Measurements from ENCODE around the gene MINAR1.
"Not testable (repeated sequence)": the region's sequence is repeated elsewhere in the genome, so short reads cannot be mapped to it uniquely, and the experiment has no call there.

The MINAR1 gene

GRCh38 chr15:79431636-79432344 lies at the start of gene MINAR1:
TSS of gene MINAR1 (plus strand) at chr15:79432336. CDS start at chr15:79456148, 23,812 bp downstream.
- peak in 1 of 2 experiments; percentile 49 for DNase-seq

GRCh38 chr15:79394231-79394630 lies 37.9 kb upstream of the MINAR1 start:
- no peak for DNase-seq

DNA sequence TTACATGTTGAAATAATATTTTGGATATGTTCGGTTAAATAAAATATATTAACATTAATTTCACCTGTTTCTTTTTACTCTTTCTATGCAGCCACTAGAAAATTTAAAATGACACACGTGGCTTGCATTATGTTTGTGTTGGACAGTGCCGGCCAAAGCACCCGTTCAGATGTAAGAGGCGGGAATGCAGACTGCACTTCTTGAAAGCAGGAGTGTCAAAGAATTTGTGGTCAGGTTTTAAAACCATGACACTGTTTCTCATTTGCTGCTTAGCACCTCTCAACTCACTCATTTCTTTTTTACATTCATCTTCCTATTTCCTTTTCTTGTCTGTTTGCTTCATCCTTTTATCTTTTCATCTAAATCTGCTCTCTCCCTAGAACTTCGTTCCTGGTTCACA lies 35.3 kb upstream of the MINAR1 start:
- DNase-seq = no peak

GRCh38 chr15:79397269-79397910 lies 34.7 kb upstream of the MINAR1 start:
- DNase-seq = no peak

- no peak for DNase-seq
Observed at GRCh38 chr15:79399606-79400005, 32.5 kb upstream of the MINAR1 start.

- no peak for DNase-seq
Observed at GRCh38 chr15:79400650-79401049, 31.5 kb upstream of the MINAR1 start.

DNA sequence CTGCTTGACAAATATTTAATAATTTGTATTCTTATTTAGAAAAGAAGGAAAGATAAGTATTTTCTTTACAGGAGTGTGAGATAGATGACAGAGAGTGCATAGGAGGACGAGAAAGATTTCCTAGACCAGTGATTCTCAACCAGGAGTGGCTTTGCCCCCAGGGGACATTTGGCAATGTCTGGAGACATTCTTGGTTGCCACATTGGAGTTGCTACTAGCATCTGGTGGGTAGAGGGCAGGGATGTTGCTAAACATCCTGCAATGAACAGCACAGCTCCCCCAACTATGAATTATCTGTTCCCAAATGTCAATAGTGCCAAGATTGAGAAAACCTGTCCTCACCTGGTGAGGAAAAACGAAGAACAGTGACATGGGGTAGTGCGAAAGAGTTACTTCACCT lies 30.8 kb upstream of the MINAR1 start:
- no peak for DNase-seq

- no peak for DNase-seq
Observed at GRCh38 chr15:79402136-79402535, 30.0 kb upstream of the MINAR1 start.

- no peak for DNase-seq
Observed at GRCh38 chr15:79403501-79403900, 28.6 kb upstream of the MINAR1 start.

GRCh38 chr15:79406210-79406609 lies 25.9 kb upstream of the MINAR1 start:
- no peak for DNase-seq

DNA sequence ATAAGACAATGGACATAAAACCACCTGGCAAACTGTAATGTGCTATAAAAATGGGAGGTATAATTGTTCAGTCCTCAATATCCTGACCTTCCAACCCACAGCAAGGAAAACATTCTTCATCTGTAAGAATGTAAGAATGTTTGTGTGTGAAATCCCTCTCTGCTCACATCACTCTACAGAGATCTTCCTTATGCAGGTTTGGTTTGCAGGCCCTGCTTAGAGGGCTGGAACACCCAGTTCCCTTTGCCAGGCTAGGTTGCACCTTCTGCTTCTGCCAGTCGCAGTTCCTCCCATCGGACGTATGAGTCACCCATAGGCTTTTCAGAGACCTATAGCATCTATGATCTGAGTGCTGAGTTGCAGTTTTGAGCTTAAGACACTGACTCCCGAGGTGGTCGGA lies 24.1 kb upstream of the MINAR1 start:
- no peak for DNase-seq

- peak in 1 of 2 experiments; percentile 7 for DNase-seq
Observed at GRCh38 chr15:79410237-79410636, 21.9 kb upstream of the MINAR1 start.

DNA sequence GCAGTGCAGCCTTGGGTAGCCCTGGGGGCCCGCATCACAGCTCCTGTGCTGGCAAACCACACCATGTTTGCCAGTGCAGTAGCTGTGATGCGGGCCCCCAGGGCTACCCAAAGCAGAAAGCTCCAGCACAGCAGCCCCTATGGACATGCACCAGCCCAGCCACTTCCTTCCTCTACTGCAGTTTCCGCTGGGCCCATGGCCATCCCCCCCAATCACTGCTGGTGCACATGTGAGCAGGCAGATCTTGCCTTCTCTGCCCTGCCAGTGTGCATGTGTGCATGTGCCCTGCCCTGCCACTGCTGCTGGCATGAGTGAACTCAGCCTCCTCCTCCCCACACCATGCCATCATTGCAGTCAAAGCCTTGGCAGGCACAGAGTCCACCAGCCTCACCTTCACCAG lies 20.1 kb upstream of the MINAR1 start:
- DNase-seq = no peak

- no peak for DNase-seq
Observed at GRCh38 chr15:79412429-79412828, 19.7 kb upstream of the MINAR1 start.

- DNase-seq = no peak
Observed at GRCh38 chr15:79416876-79417275, 15.3 kb upstream of the MINAR1 start.

- no peak for DNase-seq
Observed at GRCh38 chr15:79418693-79419279, 13.3 kb upstream of the MINAR1 start.

DNA sequence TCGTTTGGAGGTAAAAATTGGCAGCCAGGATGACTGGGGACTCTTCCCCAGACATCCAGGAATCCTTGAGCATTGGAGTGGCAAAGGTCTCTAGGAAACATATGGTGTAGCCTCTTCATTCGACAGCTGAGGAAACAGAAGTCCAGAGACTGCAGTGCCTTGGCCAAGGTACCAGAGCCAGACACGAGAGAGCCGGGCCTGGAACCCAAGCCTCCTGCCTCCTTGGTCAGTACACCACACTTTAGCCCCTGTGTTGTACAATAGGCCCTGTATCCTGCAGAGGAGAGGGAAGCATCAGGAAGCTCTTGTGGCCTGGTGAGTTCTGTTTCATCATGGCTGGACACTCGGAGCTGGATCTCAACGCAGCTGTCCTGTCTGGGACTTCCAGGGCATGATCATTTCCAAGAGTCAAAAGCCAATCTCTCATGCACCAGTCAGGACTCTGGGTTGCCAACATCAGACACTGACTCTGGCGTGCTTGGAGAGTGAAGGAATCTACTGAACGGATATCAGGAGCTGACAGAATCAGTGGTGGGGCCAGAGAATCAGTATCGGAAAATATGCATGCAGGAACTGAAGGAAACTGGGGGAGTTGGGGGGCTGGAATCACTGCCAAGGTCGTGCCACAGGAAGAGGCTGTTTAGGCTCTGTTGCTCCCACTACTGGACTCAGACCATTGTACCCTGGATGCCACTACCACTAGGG lies 6.4 kb upstream of the MINAR1 start:
- DNase-seq = no peak

GRCh38 chr15:79426899-79427298 lies 5.2 kb upstream of the MINAR1 start:
- not testable (repeated sequence) for DNase-seq

- no peak for DNase-seq
Observed at GRCh38 chr15:79427781-79428598, 4.1 kb upstream of the MINAR1 start.

- DNase-seq = peak in 1 of 2 experiments; percentile 45
Observed at GRCh38 chr15:79430901-79431635, 1.1 kb upstream of the MINAR1 start.

DNA sequence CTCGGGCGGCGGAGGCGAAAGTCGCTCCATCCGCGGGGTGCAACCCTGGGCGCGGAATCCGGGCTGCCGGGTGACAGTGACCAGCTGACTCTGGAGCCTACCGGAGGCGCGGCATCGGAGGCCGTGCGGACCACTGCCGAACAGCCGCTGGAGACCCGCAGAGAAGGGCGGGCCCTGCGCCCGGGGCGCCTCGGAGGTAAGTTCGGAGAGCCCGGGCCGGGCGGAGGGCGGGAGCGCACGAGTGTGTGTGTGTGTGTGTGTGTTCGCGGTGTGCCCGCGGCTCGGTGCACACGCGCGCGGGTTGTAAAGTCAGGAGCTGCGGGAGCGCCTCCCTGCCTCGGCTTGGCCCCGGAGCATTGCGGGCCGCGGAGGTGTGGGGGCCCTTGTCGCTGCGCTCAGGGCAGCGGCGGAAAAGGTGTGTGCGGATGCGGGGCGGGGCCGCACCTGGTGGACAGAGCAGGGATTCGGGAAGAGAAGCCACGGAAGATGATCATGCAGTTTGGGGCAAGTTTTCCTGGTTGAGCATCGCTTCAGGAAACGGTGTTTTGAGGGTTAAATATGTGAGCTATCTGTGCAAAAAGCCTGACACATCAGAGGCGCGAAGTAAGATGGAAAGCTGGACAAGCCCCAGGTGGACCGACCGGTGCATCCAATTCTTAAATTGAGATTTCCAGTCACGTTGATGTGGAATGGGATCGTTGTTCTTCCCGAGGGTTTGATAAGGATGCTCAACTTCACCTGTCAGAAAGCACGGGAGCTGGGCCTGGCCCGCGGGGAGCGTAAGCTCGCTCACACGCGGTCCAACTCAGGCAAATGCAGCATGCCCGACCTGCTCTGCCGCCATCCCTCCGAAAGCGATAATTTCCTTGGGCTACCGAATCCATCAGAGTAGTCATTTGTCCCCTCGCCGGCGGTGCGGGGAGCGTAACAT lies 474 bp downstream of the MINAR1 start:
- DNase-seq = no peak

Measured in NCI-H524 (cell line).